Hypothalamus (tissue), 51 donors: ENCODE measurements around the gene ARPC4.
"Not testable (repeated sequence)": the region's sequence is repeated elsewhere in the genome, so short reads cannot be mapped to it uniquely, and the experiment has no call there.

Experiments
- DNase-seq, 51 donors: peaks; one replicate each; lab custom pipeline; 2025; lab: John Stamatoyannopoulos, UW

The ARPC4 gene

GRCh38 chr3:9815986-9816385 lies 23.1 kb downstream of the ARPC4 start:
- DNase-seq: no peak

- DNase-seq: no peak
Measured at GRCh38 chr3:9817436-9817835, 24.6 kb downstream of the ARPC4 start.

GRCh38 chr3:9818666-9819335 lies 25.9 kb downstream of the ARPC4 start:
- no peak for DNase-seq

- no peak for DNase-seq
Measured at GRCh38 chr3:9820543-9820942, 27.7 kb downstream of the ARPC4 start.

GRCh38 chr3:9820946-9821345 lies 28.1 kb downstream of the ARPC4 start:
- DNase-seq: no peak

DNA sequence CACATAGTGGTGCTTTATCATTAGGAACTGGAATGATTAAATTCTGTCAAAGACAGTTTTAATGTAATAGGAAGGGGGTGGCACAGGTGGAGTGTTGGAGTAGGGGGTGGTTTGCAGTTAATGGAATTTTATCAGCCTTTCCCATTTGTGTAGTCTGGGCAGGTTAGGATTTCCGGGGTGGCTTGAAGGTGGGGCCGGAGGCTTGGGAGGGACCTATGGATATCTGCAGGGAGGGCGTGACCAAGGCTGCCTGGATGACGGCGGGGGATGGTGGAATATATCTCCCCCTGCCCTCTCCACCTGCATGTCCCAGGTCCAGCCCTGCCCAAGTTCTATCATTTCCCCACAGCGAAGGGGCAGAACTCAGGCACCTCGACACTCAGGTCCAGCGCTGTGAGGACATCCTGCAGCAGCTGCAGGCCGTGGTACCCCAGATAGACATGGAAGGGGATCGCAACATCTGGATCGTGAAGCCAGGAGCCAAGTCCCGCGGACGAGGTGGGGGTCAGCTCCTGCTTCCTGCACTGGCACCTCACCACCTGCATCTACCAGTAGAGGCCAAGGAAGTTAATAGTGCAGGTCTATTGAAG lies 32.7 kb downstream of the ARPC4 start:
- DNase-seq: no peak

DNA sequence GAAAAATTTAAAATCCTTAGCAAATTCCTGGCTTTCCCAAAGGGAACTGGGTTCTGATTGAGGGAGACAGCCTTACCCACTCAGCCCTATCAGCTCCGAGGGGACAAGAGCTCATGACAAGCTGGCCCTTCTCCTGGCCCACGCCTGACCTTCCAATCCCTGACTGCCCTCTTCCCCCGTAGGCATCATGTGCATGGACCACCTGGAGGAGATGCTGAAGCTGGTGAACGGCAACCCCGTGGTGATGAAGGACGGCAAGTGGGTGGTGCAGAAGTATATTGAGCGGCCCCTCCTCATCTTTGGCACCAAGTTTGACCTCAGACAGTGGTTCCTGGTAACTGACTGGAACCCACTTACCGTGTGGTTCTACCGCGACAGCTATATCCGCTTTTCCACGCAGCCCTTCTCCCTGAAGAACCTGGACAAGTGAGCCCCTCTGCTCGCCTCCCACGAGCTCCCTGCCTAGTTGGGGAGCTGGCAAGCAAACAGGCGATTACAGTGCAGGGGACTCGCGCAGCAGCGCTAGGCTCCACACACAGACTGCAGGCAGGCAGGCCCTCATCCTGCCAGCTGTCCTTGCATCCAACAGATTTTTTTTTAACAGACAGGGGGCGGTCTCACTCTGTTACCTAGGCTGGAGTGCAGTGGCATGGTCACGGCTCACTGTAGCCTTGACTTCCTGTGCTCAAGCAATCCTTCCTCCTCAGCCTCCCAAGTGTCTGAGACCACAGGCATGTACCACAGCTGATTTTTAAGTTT lies 34.1 kb downstream of the ARPC4 start:
- DNase-seq: no peak

- DNase-seq: no peak
Measured at GRCh38 chr3:9828801-9829755, 36.2 kb downstream of the ARPC4 start.

DNA sequence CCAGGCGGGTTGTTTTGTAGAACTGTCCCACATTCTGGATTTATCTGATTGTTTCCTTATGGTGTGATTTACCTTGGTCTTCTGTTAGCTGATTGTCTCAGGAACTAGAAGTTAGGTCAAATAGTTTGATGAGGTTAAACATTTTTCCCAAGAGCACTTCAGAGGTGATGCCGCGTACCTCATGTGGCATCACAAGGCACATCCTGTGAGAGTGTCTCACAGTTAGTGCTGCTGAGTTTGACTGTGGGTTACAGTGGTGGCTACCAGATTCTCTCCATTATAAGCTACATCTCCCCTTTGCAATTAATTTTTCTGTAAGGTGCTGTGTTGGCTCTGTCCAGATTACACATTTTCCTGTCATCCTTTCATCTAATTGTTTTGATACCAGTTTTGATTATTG lies 38.4 kb downstream of the ARPC4 start:
- DNase-seq: no peak

DNA sequence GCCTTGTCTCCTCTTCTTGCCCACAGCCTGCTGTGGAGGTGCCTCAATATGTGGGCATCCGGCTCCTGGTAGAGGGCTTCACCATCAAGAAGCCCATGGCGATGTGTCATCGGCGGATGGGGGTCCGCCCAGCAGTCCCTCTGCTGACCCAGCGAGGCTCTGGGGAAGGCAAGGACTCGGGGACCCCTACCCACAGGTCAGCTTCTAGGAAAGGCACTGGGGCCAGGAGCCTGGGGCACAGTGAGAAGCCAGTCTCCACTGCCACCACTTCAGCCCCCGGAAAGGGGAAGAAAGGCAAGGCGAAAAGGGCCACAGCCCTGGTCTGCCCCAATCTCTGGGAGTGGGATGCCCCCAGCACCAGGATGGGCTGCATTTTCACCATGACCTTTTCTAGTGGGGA lies 40.2 kb downstream of the ARPC4 start:
- no peak for DNase-seq

GRCh38 chr3:9834520-9835380 lies 41.9 kb downstream of the ARPC4 start:
- DNase-seq: no peak

DNA sequence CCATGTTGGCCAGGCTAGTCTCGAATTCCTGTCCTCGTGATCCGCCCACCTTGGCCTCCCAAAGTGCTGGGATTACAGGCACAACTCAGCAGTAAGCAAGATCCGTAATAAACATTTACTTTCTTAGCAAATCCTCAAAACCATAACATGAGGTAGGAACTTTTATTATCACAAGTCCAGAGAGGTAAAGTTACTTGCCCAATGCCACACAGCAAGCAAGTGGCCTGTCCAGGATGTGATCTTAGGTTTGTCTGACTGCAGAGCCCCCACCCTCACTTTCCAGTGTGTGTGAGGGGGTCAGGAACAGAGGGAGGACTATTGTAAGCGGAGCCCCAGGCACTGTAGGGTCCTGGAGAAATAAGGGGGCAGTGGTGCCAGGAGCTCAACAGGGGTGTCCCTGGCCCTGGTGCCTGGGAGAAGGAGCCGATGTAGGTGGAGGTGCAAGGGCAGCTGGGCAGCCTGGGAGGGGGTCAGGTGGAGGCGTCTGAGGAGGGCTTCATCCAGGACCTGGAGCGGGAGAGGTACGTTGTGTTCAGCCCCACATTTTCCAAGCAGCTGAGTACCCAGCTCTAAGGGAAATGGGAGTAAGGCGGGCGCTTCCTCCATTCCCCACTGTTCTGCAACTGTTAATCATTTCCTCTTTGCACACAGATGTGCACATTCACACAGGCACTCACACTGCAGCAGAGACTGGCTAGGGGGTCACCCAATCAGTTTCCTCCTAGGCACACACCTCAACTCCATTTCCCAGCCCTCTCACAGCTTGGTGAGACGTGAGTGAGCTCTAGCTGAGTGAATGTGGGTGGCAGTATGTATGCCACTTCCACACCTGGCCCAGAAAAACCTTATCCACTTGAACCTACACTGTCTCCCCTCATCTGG lies 45.1 kb downstream of the ARPC4 start:
- no peak for DNase-seq

- DNase-seq: no peak
Measured at GRCh38 chr3:9838856-9839255, 46.0 kb downstream of the ARPC4 start.

- no peak for DNase-seq
Measured at GRCh38 chr3:9841015-9841414, 48.1 kb downstream of the ARPC4 start.

DNA sequence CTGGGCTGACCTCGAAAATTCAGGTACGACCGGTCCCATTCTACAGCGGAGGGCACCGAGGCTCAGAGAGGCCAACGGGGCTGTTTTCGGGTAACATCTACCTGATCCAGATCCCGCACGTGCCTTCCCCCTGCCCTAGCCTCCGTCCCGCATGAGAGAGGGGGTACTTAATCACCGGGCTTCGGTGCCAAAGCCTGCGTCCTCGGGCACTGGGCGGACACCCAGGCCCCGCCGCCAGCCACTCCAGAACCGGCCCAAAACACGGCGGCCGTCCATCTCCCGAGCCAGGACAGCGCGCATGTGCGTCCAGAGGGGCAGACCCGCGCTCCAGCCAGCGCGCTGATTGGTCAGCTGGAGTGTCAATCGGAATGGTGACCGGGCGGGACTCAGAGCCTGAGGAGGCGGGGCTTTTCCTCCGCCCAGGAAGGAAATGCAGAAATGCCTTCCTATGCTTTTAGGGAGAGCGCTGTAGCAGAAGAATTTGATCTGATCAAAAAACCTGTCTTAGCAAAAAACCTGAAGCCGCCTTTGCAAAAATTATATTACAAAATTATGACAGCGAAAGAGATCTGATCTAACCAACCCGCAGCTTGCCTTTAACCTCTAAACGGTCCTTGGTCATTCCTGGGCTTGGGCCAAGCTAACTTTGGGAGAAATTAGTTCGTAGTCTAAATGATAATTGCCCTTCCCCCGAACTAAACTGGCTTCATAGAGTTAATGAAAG lies 51.0 kb downstream of the ARPC4 start, which contains the start of gene RPUSD3:
Gene RPUSD3, minus strand, starts transcription at position 294 of the 724 bp plus-strand sequence. Its CDS starts 18 bp downstream, at position 276.
- peak; percentile 67 to 99 (median 96) for DNase-seq

GRCh38 chr3:9846231-9846630 lies 53.3 kb downstream of the ARPC4 start:
- no peak for DNase-seq

DNA sequence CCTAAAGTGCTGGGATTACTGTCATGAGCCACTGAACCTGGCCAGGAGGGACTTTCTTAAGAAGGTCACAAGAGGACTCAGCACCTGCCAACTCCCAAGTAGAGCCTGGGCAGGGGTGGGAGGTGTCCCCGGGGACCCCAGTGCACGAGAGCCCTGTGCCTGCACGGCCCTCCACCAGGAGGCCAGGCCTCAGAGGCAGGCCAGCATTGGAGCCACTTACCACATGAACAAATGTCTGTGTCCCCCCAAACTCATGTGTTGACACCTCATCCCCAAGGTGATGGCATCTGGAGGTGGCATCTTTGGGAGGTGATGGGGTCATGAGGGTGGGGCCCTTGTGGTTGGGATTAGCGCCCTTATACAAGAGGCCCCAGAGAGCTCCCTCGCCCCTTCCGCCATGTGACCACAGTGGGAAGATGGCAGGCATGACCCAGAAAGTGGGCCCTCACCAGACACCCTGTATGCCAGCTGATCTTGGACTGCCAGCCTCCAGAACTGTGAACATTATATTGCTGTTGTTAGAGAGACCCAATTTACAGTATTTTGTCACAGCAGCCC lies 54.1 kb downstream of the ARPC4 start:
- DNase-seq: no peak

- not testable (repeated sequence) for DNase-seq
Measured at GRCh38 chr3:9847870-9848269, 55.0 kb downstream of the ARPC4 start.
